ENCODE data around the gene OR2V2.

- TF ChIP-seq POLR2AphosphoS5 (IDR thresholded peaks at IDR 0.05; ENCODE audit: low read depth), result no peak
- TF ChIP-seq CTCF (IDR thresholded peaks at IDR 0.05; ENCODE audit: insufficient read depth, low read length), result no peak
- no peak for TF ChIP-seq SPI1 (IDR thresholded peaks at IDR 0.05; ENCODE audit: borderline replicate concordance, low read depth)
- no peak for TF ChIP-seq REST (IDR thresholded peaks at IDR 0.05; ENCODE audit: insufficient replicate concordance, low read depth)
Observed at GRCh38 chr5:181189363-181189961, 42.1 kb downstream of the OR2V2 start.
